Thoracic aorta (tissue), 2 donors: ENCODE measurements around the gene RBMS1. TPM values are rescaled to one million over a fixed set of nuclear protein-coding genes. Genes with fewer than 3 reads are reported as not detected.

Experiments used
- ATAC-seq: fragments of 150-250 bp; one replicate; pipeline ENCODE4 v1.8.0; 2017; ENCODE audit warnings: low read depth; ENCODE audit not compliant: insufficient number of reproducible peaks, low FRiP score
- DNase-seq: peaks from one replicate; pipeline ENCODE4 v3.0.0-alpha.2; 2020; ENCODE audit warnings: low spot score
- H3K27ac ChIP-seq, 2 donors: fragments of 200-600 bp; sonication (generic); 1 replicate in 1 of 2; 2 replicates in 1 of 2; pipeline ENCODE4 v1.5.1; 2016; ENCODE audit warnings: mild to moderate bottlenecking in 2 of 2, moderate library complexity in 2 of 2
- H3K27me3 ChIP-seq: fragments of 200-600 bp; sonication (generic); replicated peaks from 2 replicates; pipeline ENCODE4 v1.6.0; 2016; ENCODE audit warnings: mild to moderate bottlenecking; ENCODE audit not compliant: insufficient read depth
- H3K36me3 ChIP-seq: fragments of 200-600 bp; sonication (generic); one replicate; pipeline ENCODE4 v1.5.1; 2016
- H3K4me1 ChIP-seq, 2 donors: fragments of 200-600 bp; sonication (generic); 1 replicate in 1 of 2; 2 replicates in 1 of 2; pipeline versions ENCODE4 v1.5.1 to v1.6.0; 2016; ENCODE audit warnings: low read depth in 2 of 2, mild to moderate bottlenecking in 1 of 2; ENCODE audit not compliant: control insufficient read depth in 1 of 2
- H3K4me3 ChIP-seq: fragments of 200-600 bp; sonication (generic); 2 replicates; pipeline ENCODE4 v1.5.1; 2016; ENCODE audit warnings: mild to moderate bottlenecking
- H3K9me3 ChIP-seq: fragments of 200-600 bp; sonication (generic); 2 replicates; pipeline ENCODE4 v1.5.1; 2016
- total RNA-seq, 2 donors: library from RNA; depleted of rRNA; stranded (reverse); fragments of >200 nt; gene quantifications; one replicate each; pipeline versions ENCODE4 v1.1.0 to v1.2.3, GENCODE V29; 2016
- TF ChIP-seq, protein P1 (sequence below): fragments of 200-600 bp; sonication (generic); IDR thresholded peaks from one replicate; pipeline ENCODE4 v1.5.1; 2019; ENCODE audit warnings: antibody characterized with exemption

Gene RBMS1
- total RNA-seq, 2 donors from 2014 or later: 98.7 to 179 TPM

DNA sequence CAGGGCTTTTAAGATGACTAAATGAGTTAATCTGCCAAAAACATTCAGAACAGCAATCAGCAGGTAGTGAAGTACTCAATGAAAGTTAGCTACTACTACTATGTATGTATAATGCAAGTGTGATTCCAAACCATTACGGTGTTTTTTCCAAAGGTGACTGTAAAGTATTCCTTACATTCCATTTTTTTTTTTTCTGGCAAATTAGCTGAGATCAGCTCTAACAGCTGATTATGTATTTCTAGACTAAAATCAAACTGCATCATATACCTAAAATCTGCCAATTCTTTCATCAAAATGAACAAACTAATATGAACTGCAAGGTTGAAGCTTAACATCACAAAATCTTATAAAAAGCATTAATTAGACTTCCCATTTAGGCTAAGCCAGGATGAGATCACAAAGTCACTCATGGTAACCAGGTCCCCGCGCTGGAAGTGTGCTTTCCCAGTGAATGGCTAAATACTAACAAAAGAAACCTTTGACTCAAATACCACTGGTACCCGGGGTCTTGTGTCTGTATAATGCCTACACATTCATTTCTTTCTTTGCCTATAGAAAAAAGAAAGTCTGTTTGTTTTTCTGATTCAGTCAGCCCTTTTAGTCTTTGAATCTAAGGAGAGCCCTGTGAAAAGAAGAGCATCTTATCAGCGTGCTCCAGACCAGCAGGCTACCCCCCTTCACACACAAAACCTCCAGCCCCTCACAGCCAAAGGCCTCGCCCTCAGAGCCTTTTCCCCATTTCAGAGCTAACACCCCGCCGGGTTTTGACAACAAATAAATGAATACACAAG is 88.3 kb downstream of the RBMS1 start:
- TF ChIP-seq, protein P1, sequence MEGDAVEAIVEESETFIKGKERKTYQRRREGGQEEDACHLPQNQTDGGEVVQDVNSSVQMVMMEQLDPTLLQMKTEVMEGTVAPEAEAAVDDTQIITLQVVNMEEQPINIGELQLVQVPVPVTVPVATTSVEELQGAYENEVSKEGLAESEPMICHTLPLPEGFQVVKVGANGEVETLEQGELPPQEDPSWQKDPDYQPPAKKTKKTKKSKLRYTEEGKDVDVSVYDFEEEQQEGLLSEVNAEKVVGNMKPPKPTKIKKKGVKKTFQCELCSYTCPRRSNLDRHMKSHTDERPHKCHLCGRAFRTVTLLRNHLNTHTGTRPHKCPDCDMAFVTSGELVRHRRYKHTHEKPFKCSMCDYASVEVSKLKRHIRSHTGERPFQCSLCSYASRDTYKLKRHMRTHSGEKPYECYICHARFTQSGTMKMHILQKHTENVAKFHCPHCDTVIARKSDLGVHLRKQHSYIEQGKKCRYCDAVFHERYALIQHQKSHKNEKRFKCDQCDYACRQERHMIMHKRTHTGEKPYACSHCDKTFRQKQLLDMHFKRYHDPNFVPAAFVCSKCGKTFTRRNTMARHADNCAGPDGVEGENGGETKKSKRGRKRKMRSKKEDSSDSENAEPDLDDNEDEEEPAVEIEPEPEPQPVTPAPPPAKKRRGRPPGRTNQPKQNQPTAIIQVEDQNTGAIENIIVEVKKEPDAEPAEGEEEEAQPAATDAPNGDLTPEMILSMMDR: no peak
- peak overlapping the region; percentile 95 for H3K4me3 ChIP-seq
- no peak for ATAC-seq
- H3K27me3 ChIP-seq: no peaks in the 10 kb centered on the region
- H3K4me1 ChIP-seq: peaks cover 30 to 59% of the 10 kb centered on the region in 2 donors
- H3K36me3 ChIP-seq: no peaks in the 10 kb centered on the region
- no peaks in the 10 kb centered on the region for H3K9me3 ChIP-seq
- DNase-seq: no peak
- H3K27ac ChIP-seq: peak overlapping the region in 1 of 2 donors; percentile 90

DNA sequence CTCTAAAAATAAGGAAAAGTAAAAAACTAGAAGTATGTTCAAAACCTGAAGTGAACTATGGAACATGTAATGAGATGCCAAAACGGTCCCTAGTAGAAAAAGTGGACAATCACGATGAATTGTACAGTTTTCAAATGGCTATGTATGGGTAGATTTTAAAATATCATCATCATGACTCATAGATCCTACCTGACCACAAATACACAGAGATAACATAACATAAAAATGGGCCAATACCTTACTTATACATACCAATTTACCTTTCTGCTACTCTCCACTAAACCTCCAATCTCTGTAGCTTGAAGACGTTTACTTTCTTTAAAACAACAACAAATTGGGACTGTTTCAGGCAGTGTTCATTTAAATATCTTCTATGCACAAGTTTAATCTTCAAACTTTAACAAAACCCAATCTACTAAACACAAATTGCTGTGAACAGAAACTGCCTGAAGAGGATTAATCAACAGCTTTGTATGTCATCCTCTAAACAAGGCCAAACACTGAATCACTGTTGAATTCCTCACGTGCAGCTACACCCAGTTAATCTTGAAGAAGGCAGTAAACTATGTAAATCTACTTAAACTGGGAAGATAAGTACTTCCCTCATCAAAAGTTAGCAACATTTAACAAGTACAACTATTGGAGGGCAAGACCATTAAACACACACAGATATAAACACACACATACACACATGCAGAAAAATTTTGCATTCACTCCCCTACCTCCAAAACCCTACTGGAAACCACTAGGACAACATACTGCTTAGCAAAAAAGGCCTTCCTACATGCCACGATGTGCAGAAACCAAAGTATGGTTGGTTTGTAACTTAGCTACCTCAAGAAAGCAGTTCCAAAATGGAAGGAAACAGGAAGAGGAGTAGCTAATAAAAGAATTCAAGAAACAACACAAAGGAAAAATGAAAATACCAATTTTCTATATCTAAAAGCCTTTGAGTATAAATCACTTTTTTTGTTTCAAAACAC is 90.3 kb downstream of the RBMS1 start:
- TF ChIP-seq, protein P1: no peak
- Histone ChIP-seq H3K36me3 (no peaks in the 10 kb centered on the region), H3K4me3 (peak overlapping the region; percentile 1), H3K27ac (no peak overlapping the region), H3K9me3 (no peaks in the 10 kb centered on the region), H3K4me1 (peaks cover 31 to 61% of the 10 kb centered on the region in 2 donors), H3K27me3 (no peaks in the 10 kb centered on the region)
- DNase-seq (no peak), ATAC-seq (no peak)

DNA sequence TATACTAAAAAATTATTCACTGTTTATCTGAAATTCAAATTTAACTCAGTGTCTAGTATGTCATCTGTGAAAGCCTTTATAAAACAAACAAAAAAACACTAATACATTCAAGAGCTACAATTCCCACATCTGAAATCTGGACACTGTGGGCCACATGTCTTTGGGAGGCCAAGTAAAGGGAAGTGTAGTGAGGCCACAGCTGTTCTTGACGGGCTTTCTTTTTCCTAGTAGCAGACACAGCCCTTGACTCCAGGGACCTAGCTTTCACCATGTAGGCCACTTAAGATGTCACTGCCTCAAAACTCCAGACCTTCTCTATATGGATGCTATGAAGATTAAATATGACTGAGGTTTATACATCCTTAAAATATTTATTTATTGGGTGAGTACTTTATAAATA is 91.1 kb downstream of the RBMS1 start:
- H3K27ac ChIP-seq: no peak overlapping the region

DNA sequence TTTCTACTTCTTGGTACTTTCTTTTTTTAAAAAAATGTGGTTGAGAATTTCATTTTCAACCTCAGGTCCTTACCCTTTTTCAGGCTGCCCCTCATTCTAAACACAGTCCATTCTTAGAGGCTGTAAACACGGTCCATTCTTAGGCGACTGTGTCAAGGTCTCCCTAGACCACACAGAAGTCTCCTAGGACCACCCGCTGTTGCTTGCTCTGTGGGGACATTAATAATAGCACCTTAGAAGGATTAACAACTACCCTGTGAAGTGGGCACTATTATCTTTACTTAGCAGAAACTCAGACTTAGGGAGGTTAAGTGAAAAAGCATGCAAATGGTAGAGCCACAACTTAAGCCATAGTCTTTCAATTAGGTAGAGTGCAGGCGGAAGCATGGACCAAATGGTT is 91.7 kb downstream of the RBMS1 start:
- Histone ChIP-seq H3K4me1 (peaks cover 40 to 71% of the 10 kb centered on the region in 2 donors), H3K27me3 (no peaks in the 10 kb centered on the region), H3K9me3 (no peaks in the 10 kb centered on the region), H3K27ac (no peak overlapping the region), H3K4me3 (no peak overlapping the region), H3K36me3 (no peaks in the 10 kb centered on the region)
- no peak for ATAC-seq
- TF ChIP-seq, protein P1: no peak
- DNase-seq: no peak

More for the DNA sequence above, 91.1 kb downstream of the RBMS1 start:
- DNase-seq: no peak
- no peak for ATAC-seq
- Histone ChIP-seq H3K36me3 (no peaks in the 10 kb centered on the region), H3K9me3 (no peaks in the 10 kb centered on the region), H3K4me1 (peaks cover 35 to 65% of the 10 kb centered on the region in 2 donors), H3K4me3 (no peak overlapping the region), H3K27me3 (no peaks in the 10 kb centered on the region)
- TF ChIP-seq, protein P1: no peak

DNA sequence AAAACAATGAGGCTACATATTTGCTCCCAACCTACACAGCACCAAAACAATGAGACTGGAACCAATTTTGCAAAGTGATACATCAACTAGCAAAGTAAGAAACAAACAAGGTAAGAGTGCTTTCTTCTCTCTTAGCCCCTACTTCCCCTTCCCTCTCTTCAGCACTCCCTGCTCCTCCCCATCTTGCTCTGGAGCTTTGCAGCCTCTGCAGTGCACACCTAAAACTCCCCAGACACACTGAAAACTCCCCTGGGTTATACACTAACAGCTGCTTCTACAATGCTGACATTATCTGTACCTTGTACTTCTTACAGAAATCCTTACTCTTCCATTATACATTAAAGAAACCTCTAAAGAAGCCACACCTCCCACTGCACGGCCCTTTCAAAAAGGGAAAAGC is 93.7 kb downstream of the RBMS1 start:
- TF ChIP-seq, protein P1: no peak
- no peak for DNase-seq
- Histone ChIP-seq H3K27me3 (no peaks in the 10 kb centered on the region), H3K4me3 (no peak overlapping the region), H3K27ac (no peak overlapping the region), H3K4me1 (peaks cover 35 to 63% of the 10 kb centered on the region in 2 donors), H3K36me3 (no peaks in the 10 kb centered on the region), H3K9me3 (no peaks in the 10 kb centered on the region)
- no peak for ATAC-seq
